ENCODE results near the gene CEP170B. TPM values are rescaled to one million over a fixed set of nuclear protein-coding genes. Genes with fewer than 3 reads are reported as not detected.
A peak's percentile ranks its signal among the peaks of the same experiment; 100 is the strongest.

The CEP170B gene
- total RNA-seq, 1 donor from 2014 or later: 80.4 TPM

- H3K9me3 Mint-ChIP-seq (ENCODE audit: unreplicated experiment): peaks cover 5% of the 10 kb centered on the region
- H3K4me1 Mint-ChIP-seq (ENCODE audit: low read depth, unreplicated experiment): peaks cover 2% of the 10 kb centered on the region
- TF ChIP-seq CTCF (IDR thresholded peaks at IDR 0.05; ENCODE audit: partially characterized antibody, unreplicated experiment): no peak
- H3K4me3 Mint-ChIP-seq (ENCODE audit: unreplicated experiment): peak overlapping the region; percentile 38
- no peak overlapping the region for H3K27ac Mint-ChIP-seq (ENCODE audit: unreplicated experiment)
- H3K27me3 Mint-ChIP-seq (ENCODE audit: unreplicated experiment): peaks cover 11% of the 10 kb centered on the region
- no peak for DNase-seq
- no peaks in the 10 kb centered on the region for H3K36me3 Mint-ChIP-seq (ENCODE audit: unreplicated experiment)
Observed at GRCh38 chr14:104931771-104932675, 67.0 kb downstream of the CEP170B start.

DNA sequence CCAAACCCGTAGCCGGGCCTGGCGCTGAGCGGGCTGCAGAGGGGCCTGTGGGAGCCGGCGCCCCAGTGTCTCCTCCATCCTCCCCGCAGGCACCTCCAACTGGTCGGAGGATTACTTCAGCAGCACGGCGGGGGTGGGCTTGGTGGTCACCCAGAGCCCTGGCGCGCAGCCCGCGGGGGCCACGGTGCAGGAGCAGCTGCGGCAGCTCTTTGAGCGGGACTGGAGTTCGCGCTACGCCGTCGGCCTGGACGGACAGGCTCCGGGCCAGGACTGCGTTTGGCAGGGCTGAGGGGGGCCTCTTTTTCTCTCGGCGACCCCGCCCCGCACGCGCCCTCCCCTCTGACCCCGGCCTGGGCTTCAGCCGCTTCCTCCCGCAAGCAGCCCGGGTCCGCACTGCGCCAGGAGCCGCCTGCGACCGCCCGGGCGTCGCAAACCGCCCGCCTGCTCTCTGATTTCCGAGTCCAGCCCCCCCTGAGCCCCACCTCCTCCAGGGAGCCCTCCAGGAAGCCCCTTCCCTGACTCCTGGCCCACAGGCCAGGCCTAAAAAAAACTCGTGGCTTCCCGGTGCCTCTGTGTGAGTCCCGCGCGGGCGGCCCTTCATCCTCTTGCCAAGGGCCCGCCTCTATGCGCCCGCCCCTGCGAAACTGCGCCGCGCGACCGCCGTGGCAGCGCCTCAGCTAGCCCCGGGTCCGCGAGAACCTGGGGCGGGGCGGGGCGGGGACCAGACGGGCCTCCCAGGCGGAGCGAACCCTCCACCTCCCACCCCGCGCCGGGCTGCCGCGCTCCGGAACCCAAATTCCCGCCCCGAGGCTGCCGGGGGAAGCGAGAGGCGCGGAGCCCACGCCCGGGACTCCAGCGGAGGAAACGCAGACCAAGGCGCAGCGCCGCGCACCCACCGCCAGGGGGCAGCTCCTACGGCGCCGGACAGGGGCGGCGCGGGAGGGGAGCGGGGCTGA lies 67.9 kb downstream of the CEP170B start:
- Mint-ChIP-seq H3K27ac (ENCODE audit: unreplicated experiment) (no peak overlapping the region), H3K4me3 (ENCODE audit: unreplicated experiment) (no peak overlapping the region), H3K9me3 (ENCODE audit: unreplicated experiment) (peaks cover 8% of the 10 kb centered on the region), H3K4me1 (ENCODE audit: low read depth, unreplicated experiment) (peaks cover 2% of the 10 kb centered on the region), H3K27me3 (ENCODE audit: unreplicated experiment) (peaks cover 13% of the 10 kb centered on the region), H3K36me3 (ENCODE audit: unreplicated experiment) (peaks cover 9% of the 10 kb centered on the region)
- peak; percentile 92 for DNase-seq
- peak; percentile 80 for TF ChIP-seq CTCF (IDR thresholded peaks at IDR 0.05; ENCODE audit: partially characterized antibody, unreplicated experiment)

DNA sequence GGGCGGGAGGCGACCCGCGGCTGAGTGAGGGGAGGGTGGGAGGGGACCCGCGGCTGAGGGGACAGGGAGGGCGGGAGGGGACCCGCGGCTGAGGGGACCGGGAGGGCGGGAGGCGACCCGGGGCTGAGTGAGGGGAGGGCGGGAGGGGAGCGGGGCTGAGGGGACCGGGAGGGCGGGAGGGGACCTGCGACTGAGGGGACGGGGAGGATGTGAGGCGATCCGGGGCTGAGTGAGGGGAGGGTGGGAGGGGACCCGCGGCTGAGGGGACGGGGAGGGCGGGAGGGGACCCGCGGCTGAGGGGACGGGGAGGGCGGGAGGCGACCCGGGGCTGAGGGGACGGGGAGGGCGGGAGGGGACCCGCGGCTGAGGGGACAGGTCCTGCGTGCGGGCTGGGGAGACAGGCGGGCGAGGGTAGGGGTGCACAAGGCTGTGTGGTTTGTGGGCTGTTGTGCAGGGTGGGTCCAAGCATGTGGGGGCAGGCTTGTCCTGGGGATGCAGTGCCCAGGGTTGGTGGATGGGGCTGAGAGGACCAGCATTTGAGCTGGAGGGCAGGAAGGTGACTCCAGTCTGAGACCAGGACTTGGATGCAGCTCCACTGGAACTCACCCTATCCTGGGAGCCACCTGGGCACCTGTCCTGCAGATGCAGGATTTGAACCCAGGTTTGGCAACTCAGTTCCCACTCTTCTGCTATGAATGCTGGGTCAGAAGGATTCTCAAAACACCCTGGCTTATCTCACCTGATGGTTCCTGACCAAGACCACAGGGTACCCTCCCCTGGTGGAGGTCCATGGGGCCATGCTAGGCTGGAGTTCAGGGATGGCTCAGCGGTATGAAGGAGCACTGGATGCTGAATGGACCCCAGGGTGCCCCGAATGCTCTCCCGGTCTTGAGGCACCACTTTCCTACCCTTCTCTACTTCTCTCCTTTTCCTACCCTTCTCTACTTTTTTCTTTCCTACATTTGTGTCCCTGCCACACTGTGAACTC lies 69.0 kb downstream of the CEP170B start:
- DNase-seq: peak; percentile 31
- Mint-ChIP-seq H3K4me3 (ENCODE audit: unreplicated experiment) (peak overlapping the region; percentile 63), H3K27me3 (ENCODE audit: unreplicated experiment) (peaks cover 17% of the 10 kb centered on the region), H3K4me1 (ENCODE audit: low read depth, unreplicated experiment) (peaks cover 2% of the 10 kb centered on the region), H3K36me3 (ENCODE audit: unreplicated experiment) (peaks cover 14% of the 10 kb centered on the region), H3K9me3 (ENCODE audit: unreplicated experiment) (peaks cover 15% of the 10 kb centered on the region), H3K27ac (ENCODE audit: unreplicated experiment) (no peak overlapping the region)
- TF ChIP-seq CTCF (IDR thresholded peaks at IDR 0.05; ENCODE audit: partially characterized antibody, unreplicated experiment): no peak

- TF ChIP-seq CTCF (IDR thresholded peaks at IDR 0.05; ENCODE audit: partially characterized antibody, unreplicated experiment): no peak
- Mint-ChIP-seq H3K4me3 (ENCODE audit: unreplicated experiment) (no peak overlapping the region), H3K27me3 (ENCODE audit: unreplicated experiment) (peaks cover 14% of the 10 kb centered on the region), H3K9me3 (ENCODE audit: unreplicated experiment) (peaks cover 15% of the 10 kb centered on the region), H3K36me3 (ENCODE audit: unreplicated experiment) (peaks cover 14% of the 10 kb centered on the region), H3K27ac (ENCODE audit: unreplicated experiment) (no peak overlapping the region), H3K4me1 (ENCODE audit: low read depth, unreplicated experiment) (peaks cover 2% of the 10 kb centered on the region)
- peak; percentile 4 for DNase-seq
Observed at GRCh38 chr14:104935026-104935650, 70.1 kb downstream of the CEP170B start.

Data from glutamatergic neuron (in vitro differentiated cells).